Brain microvascular endothelial cell (primary cell): ENCODE data around the gene SLC35A1.

Experiments
- DNase-seq: peaks from one replicate; pipeline ENCODE4 v3.0.0-alpha.2; 2020
- H3K27ac ChIP-seq: fragments of 250-450 bp; sonication (Bioruptor Pico); 2 replicates; pipeline ENCODE4 v1.5.1; 2020; ENCODE audit warnings: mild to moderate bottlenecking, moderate library complexity
- H3K27me3 ChIP-seq: fragments of 250-450 bp; sonication (Bioruptor Pico); replicated peaks from 2 replicates; pipeline ENCODE4 v1.5.1; 2020; ENCODE audit warnings: mild to moderate bottlenecking
- H3K36me3 ChIP-seq: fragments of 250-450 bp; sonication (Bioruptor Pico); replicated peaks from 2 replicates; pipeline ENCODE4 v1.5.1; 2020; ENCODE audit warnings: mild to moderate bottlenecking
- H3K4me3 ChIP-seq: 2 replicates; pipeline ENCODE4 v1.5.1; 2011; ENCODE audit warnings: low read depth, mild to moderate bottlenecking, control low read depth, low read length, moderate library complexity
- CTCF ChIP-seq: IDR thresholded peaks from 2 replicates; pipeline ENCODE4 v1.5.1; 2011; ENCODE audit warnings: low read depth, mild to moderate bottlenecking, moderate library complexity, low read length, control low read depth, inconsistent platforms; ENCODE audit errors: missing control alignments
- in situ Hi-C: cut with HindIII; loops from 2 replicates; pipeline ENCODE4 v1.10.0; 2017; ENCODE audit warnings: low sequenced_read_pairs, low pct_ligation_motif_present

SLC35A1 gene

GRCh38 chr6:87541041-87541440 lies 68.3 kb downstream of the SLC35A1 start:
- in situ Hi-C loops: no loop called here
- DNase-seq: no peak
- Histone ChIP-seq H3K4me3 (no peak overlapping the region), H3K27me3 (no peaks in the 10 kb centered on the region), H3K36me3 (peaks cover 36% of the 10 kb centered on the region), H3K27ac (no peak overlapping the region)
- TF ChIP-seq CTCF: no peak

DNA sequence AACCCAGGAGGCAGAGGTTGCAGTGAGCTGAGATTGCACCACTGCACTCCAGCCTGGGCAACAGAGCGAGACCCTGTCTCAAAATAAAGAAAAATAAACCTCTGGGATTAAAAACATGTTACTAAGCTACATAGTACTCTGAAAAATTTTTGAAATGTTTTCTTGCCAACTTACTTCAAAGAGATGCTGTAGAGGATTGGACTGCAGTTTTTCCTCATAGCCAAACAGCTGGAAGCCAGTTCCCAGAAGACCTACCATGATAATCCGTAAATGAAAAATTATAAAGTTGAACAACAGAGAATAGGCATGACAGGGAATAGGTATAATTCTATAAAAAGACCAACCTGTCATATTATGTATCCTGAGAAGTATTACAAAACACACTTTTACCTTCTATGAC lies 69.0 kb downstream of the SLC35A1 start:
- Histone ChIP-seq H3K4me3 (no peak overlapping the region), H3K27me3 (no peaks in the 10 kb centered on the region), H3K27ac (no peak overlapping the region), H3K36me3 (peaks cover 36% of the 10 kb centered on the region)
- TF ChIP-seq CTCF: no peak
- no peak for DNase-seq
- in situ Hi-C loops: no loop called here

GRCh38 chr6:87543696-87544473 lies 71.1 kb downstream of the SLC35A1 start:
- Histone ChIP-seq H3K36me3 (peaks cover 32% of the 10 kb centered on the region), H3K27me3 (no peaks in the 10 kb centered on the region), H3K4me3 (no peak overlapping the region), H3K27ac (no peak overlapping the region)
- in situ Hi-C loops: no loop called here
- no peak for DNase-seq
- no peak for TF ChIP-seq CTCF

- no peak for DNase-seq
- Histone ChIP-seq H3K27me3 (no peaks in the 10 kb centered on the region), H3K36me3 (peaks cover 30% of the 10 kb centered on the region), H3K27ac (no peak overlapping the region), H3K4me3 (no peak overlapping the region)
- in situ Hi-C loops: no loop called here
- no peak for TF ChIP-seq CTCF
Observed at GRCh38 chr6:87544474-87544735, 71.6 kb downstream of the SLC35A1 start.

DNA sequence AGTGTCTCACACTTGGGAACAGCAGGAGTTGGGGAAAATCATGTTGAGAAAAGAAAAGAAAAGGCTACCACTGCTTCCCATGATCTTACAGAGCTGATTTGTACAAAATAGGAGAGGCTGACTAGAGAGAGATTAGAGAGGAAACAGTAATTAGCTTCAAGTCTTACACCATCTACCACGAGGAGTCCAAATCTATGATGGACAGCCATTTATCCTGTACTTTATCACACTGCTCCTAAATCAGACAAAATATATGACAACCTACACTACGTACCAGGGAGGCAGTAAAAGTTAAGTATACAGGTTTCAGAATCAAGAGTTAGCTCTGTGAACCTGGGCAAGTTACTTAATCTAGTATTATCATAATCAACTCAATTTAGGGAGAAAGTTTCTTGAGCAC lies 79.0 kb downstream of the SLC35A1 start:
- Histone ChIP-seq H3K27me3 (no peaks in the 10 kb centered on the region), H3K27ac (no peak overlapping the region)
- in situ Hi-C loops: no loop called here

More for the DNA sequence above, 79.0 kb downstream of the SLC35A1 start:
- TF ChIP-seq CTCF: no peak
- Histone ChIP-seq H3K4me3 (no peak overlapping the region), H3K36me3 (peaks cover 25% of the 10 kb centered on the region)
- DNase-seq: no peak
